Measurements from ENCODE around the gene PRKCQ.

The PRKCQ gene

GRCh38 chr10:6565588-6565987 is 14.5 kb downstream of the PRKCQ start:
- DNase-seq, result no peak

GRCh38 chr10:6564367-6564766 is 15.7 kb downstream of the PRKCQ start:
- DNase-seq, result no peak

- no peak for DNase-seq
These were observed 16.3 kb downstream of the PRKCQ start for GRCh38 chr10:6563731-6564130.

- no peak for DNase-seq
These were observed 17.0 kb downstream of the PRKCQ start for GRCh38 chr10:6563075-6563474.

GRCh38 chr10:6562221-6562620 is 17.9 kb downstream of the PRKCQ start:
- no peak for DNase-seq

GRCh38 chr10:6561552-6561951 is 18.5 kb downstream of the PRKCQ start:
- no peak for DNase-seq

- no peak for DNase-seq
These were observed 21.2 kb downstream of the PRKCQ start for GRCh38 chr10:6558759-6559461.

GRCh38 chr10:6558272-6558671 is 21.8 kb downstream of the PRKCQ start:
- no peak for DNase-seq

- DNase-seq, result no peak
These were observed 26.1 kb downstream of the PRKCQ start for GRCh38 chr10:6553937-6554336.

- no peak for DNase-seq
These were observed 36.6 kb downstream of the PRKCQ start for GRCh38 chr10:6543431-6544005.

- no peak for DNase-seq
These were observed 37.1 kb downstream of the PRKCQ start for GRCh38 chr10:6542999-6543430.

- DNase-seq, result no peak
These were observed 40.2 kb downstream of the PRKCQ start for GRCh38 chr10:6539833-6540232.

GRCh38 chr10:6537770-6538169 is 42.3 kb downstream of the PRKCQ start:
- DNase-seq, result no peak

- no peak for DNase-seq
These were observed 44.0 kb downstream of the PRKCQ start for GRCh38 chr10:6536102-6536501.

- no peak for DNase-seq
These were observed 44.8 kb downstream of the PRKCQ start for GRCh38 chr10:6535156-6535764.

- DNase-seq, result no peak
These were observed 47.8 kb downstream of the PRKCQ start for GRCh38 chr10:6532321-6532720.

GRCh38 chr10:6530966-6531365 is 49.1 kb downstream of the PRKCQ start:
- no peak for DNase-seq

- no peak for DNase-seq
These were observed 49.8 kb downstream of the PRKCQ start for GRCh38 chr10:6530211-6530840.

- no peak for DNase-seq
These were observed 51.7 kb downstream of the PRKCQ start for GRCh38 chr10:6528198-6528950.

GRCh38 chr10:6525599-6526165 is 54.4 kb downstream of the PRKCQ start:
- DNase-seq, result no peak

- DNase-seq, result no peak
These were observed 57.8 kb downstream of the PRKCQ start for GRCh38 chr10:6522230-6522629.

- DNase-seq, result no peak
These were observed 59.9 kb downstream of the PRKCQ start for GRCh38 chr10:6520138-6520537.
